ENCODE measurements around the gene IL13RA1.
"Not testable (repeated sequence)": the region's sequence is repeated elsewhere in the genome, so short reads cannot be mapped to it uniquely, and the experiment has no call there.

IL13RA1 gene

GRCh38 chrX:118726887-118727685 lies at the start of gene IL13RA1:
TSS of gene IL13RA1 (plus strand) at chrX:118727606. CDS start at chrX:118727639, 33 bp downstream.
- no peak for DNase-seq (ENCODE audit: low read depth in 2 of 2)

GRCh38 chrX:118679290-118679689 lies 48.1 kb upstream of the IL13RA1 start:
- DNase-seq (ENCODE audit: low read depth in 2 of 2) = no peak

GRCh38 chrX:118682258-118683014 lies 45.0 kb upstream of the IL13RA1 start:
- DNase-seq (ENCODE audit: low read depth in 2 of 2) = no peak

GRCh38 chrX:118685393-118685792 lies 42.0 kb upstream of the IL13RA1 start:
- no peak for DNase-seq (ENCODE audit: low read depth in 2 of 2)

GRCh38 chrX:118688935-118689334 lies 38.5 kb upstream of the IL13RA1 start:
- DNase-seq (ENCODE audit: low read depth in 2 of 2) = no peak

GRCh38 chrX:118693843-118694242 lies 33.6 kb upstream of the IL13RA1 start:
- no peak for DNase-seq (ENCODE audit: low read depth in 2 of 2)

GRCh38 chrX:118694638-118695037 lies 32.8 kb upstream of the IL13RA1 start:
- DNase-seq (ENCODE audit: low read depth in 2 of 2) = no peak

GRCh38 chrX:118698516-118699170 lies 28.8 kb upstream of the IL13RA1 start:
- DNase-seq (ENCODE audit: low read depth in 2 of 2) = no peak

- DNase-seq (ENCODE audit: low read depth in 2 of 2) = no peak
Observed at GRCh38 chrX:118702741-118703140, 24.7 kb upstream of the IL13RA1 start.

- no peak for DNase-seq (ENCODE audit: low read depth in 2 of 2)
Observed at GRCh38 chrX:118706681-118707080, 20.7 kb upstream of the IL13RA1 start.

- no peak for DNase-seq (ENCODE audit: low read depth in 2 of 2)
Observed at GRCh38 chrX:118714521-118714920, 12.9 kb upstream of the IL13RA1 start.

GRCh38 chrX:118715917-118716316 lies 11.5 kb upstream of the IL13RA1 start:
- DNase-seq (ENCODE audit: low read depth in 2 of 2) = not testable (repeated sequence)

- not testable (repeated sequence) for DNase-seq (ENCODE audit: low read depth in 2 of 2)
Observed at GRCh38 chrX:118716833-118717232, 10.6 kb upstream of the IL13RA1 start.

- no peak for DNase-seq (ENCODE audit: low read depth in 2 of 2)
Observed at GRCh38 chrX:118717678-118718391, 9.6 kb upstream of the IL13RA1 start.

- no peak for DNase-seq (ENCODE audit: low read depth in 2 of 2)
Observed at GRCh38 chrX:118718737-118719136, 8.7 kb upstream of the IL13RA1 start.

GRCh38 chrX:118720058-118720707 lies 7.2 kb upstream of the IL13RA1 start:
- no peak for DNase-seq (ENCODE audit: low read depth in 2 of 2)

GRCh38 chrX:118723376-118723775 lies 4.0 kb upstream of the IL13RA1 start:
- no peak for DNase-seq (ENCODE audit: low read depth in 2 of 2)

- DNase-seq (ENCODE audit: low read depth in 2 of 2) = no peak
Observed at GRCh38 chrX:118724365-118724764, 3.0 kb upstream of the IL13RA1 start.

GRCh38 chrX:118724775-118725174 lies 2.6 kb upstream of the IL13RA1 start:
- no peak for DNase-seq (ENCODE audit: low read depth in 2 of 2)

- no peak for DNase-seq (ENCODE audit: low read depth in 2 of 2)
Observed at GRCh38 chrX:118726396-118726795, 1.0 kb upstream of the IL13RA1 start.

- DNase-seq (ENCODE audit: low read depth in 2 of 2) = no peak
Observed at GRCh38 chrX:118727686-118728339, 407 bp downstream of the IL13RA1 start.
